Measurements from ENCODE around the gene MBOAT7.

The MBOAT7 gene

GRCh38 chr19:54147676-54148075 lies 41.7 kb downstream of the MBOAT7 start:
- FAIRE-seq (no peak), DNase-seq (ENCODE audit: insufficient read length, low spot score) (no peak)

GRCh38 chr19:54145541-54146158 lies 43.7 kb downstream of the MBOAT7 start:
- DNase-seq (ENCODE audit: insufficient read length, low spot score) (no peak), FAIRE-seq (no peak)

GRCh38 chr19:54142166-54142780 lies 47.1 kb downstream of the MBOAT7 start:
- FAIRE-seq: no peak
- no peak for DNase-seq (ENCODE audit: insufficient read length, low spot score)

- FAIRE-seq (no peak), DNase-seq (ENCODE audit: insufficient read length, low spot score) (no peak)
Observed at GRCh38 chr19:54141356-54141755, 48.0 kb downstream of the MBOAT7 start.

- no peak for FAIRE-seq
- DNase-seq (ENCODE audit: insufficient read length, low spot score): no peak
Observed at GRCh38 chr19:54138489-54139256, 50.7 kb downstream of the MBOAT7 start.

GRCh38 chr19:54137699-54138488 lies 51.5 kb downstream of the MBOAT7 start, which contains the start of gene CNOT3:
Gene CNOT3, plus strand, starts transcription at chr19:54137762. Its CDS starts 5,217 bp downstream, at chr19:54142979.
- no peak for DNase-seq (ENCODE audit: insufficient read length, low spot score)
- no peak for FAIRE-seq

- peak; percentile 95 for FAIRE-seq
Observed at GRCh38 chr19:54136864-54137698, 52.3 kb downstream of the MBOAT7 start.

GRCh38 chr19:54136086-54136863 lies 53.1 kb downstream of the MBOAT7 start:
- FAIRE-seq (no peak), DNase-seq (ENCODE audit: insufficient read length, low spot score) (peak; percentile 41)

More at GRCh38 chr19:54136864-54137698, 52.3 kb downstream of the MBOAT7 start:
- DNase-seq (ENCODE audit: insufficient read length, low spot score): peak; percentile 99

GRCh38 chr19:54133957-54134590 lies 55.3 kb downstream of the MBOAT7 start:
- FAIRE-seq: no peak
- no peak for DNase-seq (ENCODE audit: insufficient read length, low spot score)

- FAIRE-seq (no peak), DNase-seq (ENCODE audit: insufficient read length, low spot score) (no peak)
Observed at GRCh38 chr19:54133312-54133956, 55.9 kb downstream of the MBOAT7 start.

GRCh38 chr19:54129617-54129996 lies 59.8 kb downstream of the MBOAT7 start:
- FAIRE-seq (no peak), DNase-seq (ENCODE audit: insufficient read length, low spot score) (no peak)

GRCh38 chr19:54128796-54129616 lies 60.4 kb downstream of the MBOAT7 start:
- no peak for FAIRE-seq

GRCh38 chr19:54128441-54128725 lies 61.0 kb downstream of the MBOAT7 start:
- FAIRE-seq (no peak), DNase-seq (ENCODE audit: insufficient read length, low spot score) (no peak)

More at GRCh38 chr19:54128796-54129616, 60.4 kb downstream of the MBOAT7 start:
- no peak for DNase-seq (ENCODE audit: insufficient read length, low spot score)

- FAIRE-seq: no peak
Observed at GRCh38 chr19:54127688-54128440, 61.5 kb downstream of the MBOAT7 start.

GRCh38 chr19:54125713-54126112 lies 63.7 kb downstream of the MBOAT7 start:
- DNase-seq (ENCODE audit: insufficient read length, low spot score) (no peak), FAIRE-seq (no peak)

More at GRCh38 chr19:54127688-54128440, 61.5 kb downstream of the MBOAT7 start:
- no peak for DNase-seq (ENCODE audit: insufficient read length, low spot score)

GRCh38 chr19:54124393-54124792 lies 65.0 kb downstream of the MBOAT7 start:
- no peak for FAIRE-seq
- DNase-seq (ENCODE audit: insufficient read length, low spot score): no peak

- DNase-seq (ENCODE audit: insufficient read length, low spot score): no peak
- FAIRE-seq: no peak
Observed at GRCh38 chr19:54123682-54124081, 65.7 kb downstream of the MBOAT7 start.
